Transverse colon (tissue), 4 donors: ENCODE results near the gene ACTR1B.

Experiments used
- EP300 ChIP-seq: sonication (generic); formaldehyde crosslinking; IDR thresholded peaks from one replicate; pipeline ENCODE4 v1.6.1; 2017; ENCODE audit warnings: antibody characterized with exemption, low read depth
- POLR2A ChIP-seq: fragments of 450-650 bp; IDR thresholded peaks from one replicate; pipeline ENCODE4 v1.6.1; 2016; ENCODE audit warnings: antibody characterized with exemption, mild to moderate bottlenecking, moderate library complexity
- POLR2AphosphoS5 ChIP-seq, 3 donors: sonication (generic); formaldehyde crosslinking; IDR thresholded peaks; one replicate each; pipeline ENCODE4 v1.6.1; 2016; ENCODE audit warnings: antibody characterized with exemption in 3 of 3
- TF ChIP-seq, protein P1 (sequence below), 5 experiments: fragments of 200-600 bp in 3 of 5; fragments of 450-650 bp in 2 of 5; sonication (generic) in 3 of 5; IDR thresholded peaks; 1 replicate in 2 of 5; 2 replicates in 3 of 5; pipeline ENCODE4 v1.5.1; 2016 to 2017; ENCODE audit warnings: antibody characterized with exemption in 5 of 5, inconsistent platforms in 3 of 5, mild to moderate bottlenecking in 2 of 5, moderate library complexity in 1 of 5

DNA sequence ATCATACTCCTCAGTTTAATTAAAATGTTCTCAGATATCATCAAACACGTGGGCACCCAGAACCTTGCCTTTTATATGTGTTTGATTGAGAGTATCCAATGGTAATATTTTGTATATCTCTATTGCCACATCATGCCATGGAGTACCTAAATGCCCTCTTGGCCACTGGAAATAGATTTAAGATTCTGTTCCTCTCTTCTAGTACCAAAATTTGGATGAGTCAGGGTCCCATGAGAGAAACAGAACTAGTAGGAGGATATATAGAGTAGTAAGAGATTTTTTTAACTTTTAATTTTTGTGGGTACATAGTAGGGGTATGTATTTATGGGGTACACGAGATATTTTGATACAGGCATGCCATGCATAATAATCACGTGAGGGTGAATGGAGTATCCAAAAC lies 39.9 kb upstream of the ACTR1B start:
- TF ChIP-seq, protein P1, sequence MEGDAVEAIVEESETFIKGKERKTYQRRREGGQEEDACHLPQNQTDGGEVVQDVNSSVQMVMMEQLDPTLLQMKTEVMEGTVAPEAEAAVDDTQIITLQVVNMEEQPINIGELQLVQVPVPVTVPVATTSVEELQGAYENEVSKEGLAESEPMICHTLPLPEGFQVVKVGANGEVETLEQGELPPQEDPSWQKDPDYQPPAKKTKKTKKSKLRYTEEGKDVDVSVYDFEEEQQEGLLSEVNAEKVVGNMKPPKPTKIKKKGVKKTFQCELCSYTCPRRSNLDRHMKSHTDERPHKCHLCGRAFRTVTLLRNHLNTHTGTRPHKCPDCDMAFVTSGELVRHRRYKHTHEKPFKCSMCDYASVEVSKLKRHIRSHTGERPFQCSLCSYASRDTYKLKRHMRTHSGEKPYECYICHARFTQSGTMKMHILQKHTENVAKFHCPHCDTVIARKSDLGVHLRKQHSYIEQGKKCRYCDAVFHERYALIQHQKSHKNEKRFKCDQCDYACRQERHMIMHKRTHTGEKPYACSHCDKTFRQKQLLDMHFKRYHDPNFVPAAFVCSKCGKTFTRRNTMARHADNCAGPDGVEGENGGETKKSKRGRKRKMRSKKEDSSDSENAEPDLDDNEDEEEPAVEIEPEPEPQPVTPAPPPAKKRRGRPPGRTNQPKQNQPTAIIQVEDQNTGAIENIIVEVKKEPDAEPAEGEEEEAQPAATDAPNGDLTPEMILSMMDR (IDR thresholded peaks at IDR 0.05) = no peak
- TF ChIP-seq EP300 (no peak), POLR2AphosphoS5 (IDR thresholded peaks at IDR 0.05) (no peak), POLR2A (no peak)
